Activated CD8-positive, alpha-beta memory T cell treated with anti-CD3 and anti-CD28 coated beads, Interleukin-2, amount 50 U/mL, for 1 hour (primary cell): Measurements from ENCODE around the gene DCAF4.

Experiments
- DNase-seq: peaks from one replicate; pipeline ENCODE4 v3.0.0-alpha.2; 2020; ENCODE audit errors: extremely low read depth

Gene DCAF4, protein sequence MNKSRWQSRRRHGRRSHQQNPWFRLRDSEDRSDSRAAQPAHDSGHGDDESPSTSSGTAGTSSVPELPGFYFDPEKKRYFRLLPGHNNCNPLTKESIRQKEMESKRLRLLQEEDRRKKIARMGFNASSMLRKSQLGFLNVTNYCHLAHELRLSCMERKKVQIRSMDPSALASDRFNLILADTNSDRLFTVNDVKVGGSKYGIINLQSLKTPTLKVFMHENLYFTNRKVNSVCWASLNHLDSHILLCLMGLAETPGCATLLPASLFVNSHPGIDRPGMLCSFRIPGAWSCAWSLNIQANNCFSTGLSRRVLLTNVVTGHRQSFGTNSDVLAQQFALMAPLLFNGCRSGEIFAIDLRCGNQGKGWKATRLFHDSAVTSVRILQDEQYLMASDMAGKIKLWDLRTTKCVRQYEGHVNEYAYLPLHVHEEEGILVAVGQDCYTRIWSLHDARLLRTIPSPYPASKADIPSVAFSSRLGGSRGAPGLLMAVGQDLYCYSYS

DNA sequence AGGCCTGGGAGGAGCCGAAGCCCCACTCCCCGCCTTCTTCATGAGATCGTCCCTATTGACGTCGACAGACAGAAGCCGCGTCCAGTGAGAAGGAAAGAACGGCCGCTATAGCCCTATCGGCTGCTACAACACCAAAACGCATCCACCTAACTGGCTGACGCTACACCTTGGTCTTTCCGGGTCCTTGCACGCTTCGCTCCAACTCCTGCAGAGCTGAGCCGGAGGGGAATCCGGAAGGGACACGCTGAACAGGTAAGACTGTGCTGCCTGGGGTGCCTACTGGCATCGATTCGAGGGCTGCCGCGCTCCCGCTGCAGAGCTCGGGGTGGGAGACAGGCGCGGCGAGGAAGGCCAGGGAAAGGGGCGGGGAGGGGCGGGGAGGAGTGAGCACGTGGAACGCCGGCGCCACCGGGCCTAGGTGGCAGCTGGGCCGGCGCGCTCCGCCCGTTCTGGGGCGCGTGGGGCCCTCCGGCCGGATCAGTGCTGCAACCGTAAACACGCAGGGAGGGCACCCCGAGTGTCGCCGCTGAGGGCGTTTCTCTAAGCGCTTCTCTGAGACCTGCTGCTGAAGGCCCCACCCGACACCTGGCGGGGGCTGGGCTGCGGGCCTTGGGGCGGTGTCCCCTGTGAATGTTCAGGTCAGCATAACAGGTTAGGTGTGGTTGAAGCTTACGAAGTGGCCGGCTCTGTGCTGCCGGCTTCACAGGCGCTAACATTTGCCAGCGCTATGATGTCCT is at the start of gene DCAF4:
Gene DCAF4, plus strand, starts transcription at position 173 of the 737 bp plus-strand sequence. CDS start 11,515 bp downstream, outside the sequence.
- peak; percentile 84 for DNase-seq

DNA sequence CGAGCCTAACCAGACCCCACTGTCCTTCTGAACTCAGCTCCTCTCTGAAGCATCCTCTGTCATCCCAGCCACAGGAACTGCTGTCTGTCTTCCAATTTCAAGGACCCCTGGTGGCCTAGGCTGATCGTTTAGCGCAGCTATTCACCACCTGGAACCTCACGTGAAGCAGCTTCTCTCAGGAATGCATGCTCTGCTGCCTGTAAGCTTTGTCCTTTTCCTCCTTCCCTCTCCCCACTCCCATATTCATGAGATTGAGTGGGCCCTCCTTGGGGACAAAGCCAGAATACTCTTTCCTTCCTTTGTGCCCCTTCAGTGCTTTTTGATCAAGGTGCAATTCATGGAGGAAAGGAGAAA is 49.6 kb upstream of the DCAF4 start:
- DNase-seq, result no peak

DNA sequence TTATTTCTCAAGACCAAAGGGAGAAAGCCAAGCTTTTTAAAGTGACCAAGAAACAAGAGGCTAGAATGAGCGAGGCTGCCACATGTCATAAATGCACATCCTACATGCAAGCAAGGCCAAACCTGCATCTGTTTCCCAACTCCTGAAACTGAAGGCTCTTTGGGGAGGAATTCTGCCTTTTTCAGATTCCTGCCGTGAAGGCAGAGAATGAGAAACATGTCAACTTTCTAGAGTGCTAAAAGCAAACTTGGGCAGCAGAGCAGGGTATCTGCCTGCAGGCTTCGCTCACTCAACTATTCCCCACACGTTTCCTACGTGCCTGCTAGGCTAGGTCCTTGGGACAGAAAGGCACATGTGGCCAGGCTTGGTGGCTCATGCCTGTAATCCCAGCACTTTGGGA is 47.5 kb upstream of the DCAF4 start:
- DNase-seq, result no peak

DNA sequence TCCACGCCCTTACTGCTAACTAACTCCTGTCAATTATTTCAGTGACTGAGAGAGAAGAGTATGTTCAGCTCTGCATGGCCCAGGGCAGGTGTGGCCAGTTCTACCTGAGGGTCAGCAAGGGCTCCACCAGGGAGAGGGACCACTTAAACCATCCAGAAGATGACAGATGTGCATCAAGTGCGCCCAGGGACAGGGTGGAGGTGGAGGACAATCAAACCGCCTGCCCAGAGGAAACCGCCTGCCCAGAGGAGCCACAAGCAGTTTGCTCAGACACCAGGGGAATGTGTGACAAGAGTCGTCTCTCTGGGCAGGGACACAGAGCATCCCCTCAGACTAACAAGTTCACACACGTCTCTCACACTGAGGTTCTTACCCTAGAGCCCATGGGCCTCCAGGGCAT is 46.8 kb upstream of the DCAF4 start:
- DNase-seq, result no peak

DNA sequence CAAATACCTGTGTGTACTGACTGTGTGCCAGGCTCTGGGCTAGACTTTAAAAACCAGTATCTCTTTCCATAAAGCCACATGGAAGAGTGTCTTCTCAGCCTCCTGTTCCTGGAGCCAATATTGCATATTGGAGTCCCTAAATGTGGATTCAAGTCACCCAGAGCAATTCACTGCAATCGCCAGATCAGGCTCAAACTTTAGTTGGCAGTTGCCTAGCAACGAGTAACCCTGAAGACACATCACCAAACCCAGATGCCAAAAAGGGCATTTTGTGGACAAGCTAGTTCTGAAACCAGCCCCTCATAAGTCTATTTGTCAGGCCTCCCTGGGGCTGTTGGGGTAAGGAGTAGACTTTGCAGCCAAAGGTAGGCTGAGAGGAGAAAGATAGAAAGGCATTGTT is 46.1 kb upstream of the DCAF4 start:
- DNase-seq, result no peak

DNA sequence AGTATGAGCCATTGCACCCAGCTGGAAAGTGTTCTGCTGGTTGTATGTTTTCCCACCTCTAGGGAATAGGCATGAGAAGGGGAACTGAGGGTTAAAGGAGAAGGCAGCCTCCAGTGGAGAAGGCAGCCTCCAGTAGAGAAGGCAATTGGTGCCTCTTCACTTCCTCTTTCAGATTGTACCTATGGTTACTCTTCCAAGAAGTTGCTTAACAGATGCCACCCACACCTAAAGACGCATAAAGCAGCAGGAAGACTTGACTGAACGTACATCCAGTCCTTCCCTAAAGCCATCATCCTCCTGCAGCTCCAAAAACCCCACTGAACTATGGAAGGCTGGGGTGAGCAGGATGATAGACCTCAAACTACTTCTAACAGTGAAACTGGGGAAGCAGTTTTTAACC is 45.4 kb upstream of the DCAF4 start:
- DNase-seq, result no peak

DNA sequence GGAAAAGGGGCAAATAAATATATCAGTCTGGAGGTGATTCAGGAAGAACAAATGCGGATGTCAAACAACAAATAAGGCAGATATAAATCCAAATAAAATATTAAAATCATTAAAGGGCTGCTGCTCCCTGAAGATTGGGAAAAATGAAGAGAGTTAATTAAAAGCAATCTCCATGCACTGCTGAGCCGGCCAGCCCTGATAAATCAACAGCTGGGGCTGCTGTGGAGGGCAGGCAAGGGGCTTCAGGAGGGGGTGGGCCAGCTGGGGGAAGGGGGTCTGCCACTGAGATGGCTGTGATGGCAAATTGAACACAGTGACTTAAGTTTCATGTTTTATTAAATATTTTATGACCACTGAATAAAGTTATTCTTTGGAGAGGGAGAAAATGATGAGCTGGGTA is 44.7 kb upstream of the DCAF4 start:
- no peak for DNase-seq

DNA sequence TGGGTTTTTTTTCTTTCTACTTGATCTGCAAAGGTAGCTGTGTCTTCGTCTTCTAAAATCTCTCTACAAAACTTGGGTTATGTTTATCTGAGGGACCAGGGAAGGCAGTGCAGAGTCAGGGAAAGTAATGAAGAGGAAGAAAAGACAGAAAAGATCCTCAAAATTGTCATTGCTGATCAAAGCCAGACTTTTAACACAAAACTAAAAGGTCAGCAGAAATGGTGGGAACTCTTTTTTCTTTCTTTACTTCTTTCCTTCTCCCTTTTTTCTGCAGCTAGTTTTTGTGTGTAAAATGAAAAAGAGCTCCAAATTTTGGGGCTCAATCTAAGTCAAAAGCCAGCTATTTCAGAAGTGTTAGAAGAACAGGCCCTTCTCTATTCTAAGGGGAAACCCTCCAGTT is 44.2 kb upstream of the DCAF4 start:
- DNase-seq, result no peak

DNA sequence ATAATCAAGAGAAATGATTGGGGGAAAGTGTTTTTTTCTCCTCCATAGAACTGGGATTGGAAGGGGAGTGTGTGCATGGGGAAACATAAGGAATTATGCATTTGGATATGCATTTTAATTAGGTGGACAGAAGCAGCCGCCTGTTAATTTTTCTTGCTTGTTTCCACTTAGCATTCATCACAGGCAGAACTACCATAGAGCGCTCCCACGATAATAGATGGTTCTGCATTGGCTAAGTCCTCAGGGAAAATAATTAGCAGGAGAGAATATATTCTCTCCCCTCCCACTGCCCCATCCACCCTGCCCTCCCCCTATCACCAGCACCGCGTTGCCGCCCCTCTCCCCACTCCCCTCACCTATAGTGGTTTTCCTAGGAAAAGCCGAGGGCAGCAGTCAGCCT is 43.8 kb upstream of the DCAF4 start:
- DNase-seq, result no peak

DNA sequence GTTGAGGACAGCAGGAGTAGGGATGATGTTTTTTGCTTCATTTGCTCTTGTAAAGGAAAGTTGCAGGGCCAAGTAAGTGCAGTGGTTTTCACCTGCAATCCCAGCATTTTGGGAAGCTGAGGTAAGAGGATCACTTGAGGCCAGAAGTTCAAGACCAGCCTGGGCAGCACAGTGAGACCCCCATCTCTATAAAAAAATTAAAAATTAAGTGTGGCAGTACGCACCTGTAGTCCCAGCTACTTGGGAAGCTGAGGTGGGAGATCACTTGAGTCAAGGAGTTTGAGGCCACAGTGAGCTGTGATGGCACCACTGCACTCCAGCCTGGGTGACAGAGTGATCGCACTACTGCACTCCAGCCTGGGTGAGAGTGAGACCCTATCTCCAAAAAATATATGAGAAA is 43.2 kb upstream of the DCAF4 start:
- no peak for DNase-seq

DNA sequence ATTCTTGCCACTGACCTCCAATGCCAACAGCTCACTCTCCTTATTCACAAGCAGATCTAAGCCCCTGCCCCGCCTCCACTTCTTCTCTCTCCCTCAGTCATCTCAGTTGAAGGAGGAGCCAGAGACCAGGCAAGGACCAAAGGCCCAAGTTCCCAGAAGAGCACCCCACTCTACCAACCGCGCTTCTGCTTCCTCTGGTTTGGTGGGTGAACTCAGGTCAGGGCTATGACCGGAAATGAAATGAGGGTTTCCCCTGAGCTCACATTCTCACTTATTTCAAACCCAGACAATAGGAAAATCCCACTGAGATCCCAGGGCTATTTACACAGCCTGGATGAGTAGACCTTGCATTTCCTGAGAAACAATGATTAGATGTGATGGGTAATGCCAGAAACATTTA is 42.3 kb upstream of the DCAF4 start:
- DNase-seq, result no peak

DNA sequence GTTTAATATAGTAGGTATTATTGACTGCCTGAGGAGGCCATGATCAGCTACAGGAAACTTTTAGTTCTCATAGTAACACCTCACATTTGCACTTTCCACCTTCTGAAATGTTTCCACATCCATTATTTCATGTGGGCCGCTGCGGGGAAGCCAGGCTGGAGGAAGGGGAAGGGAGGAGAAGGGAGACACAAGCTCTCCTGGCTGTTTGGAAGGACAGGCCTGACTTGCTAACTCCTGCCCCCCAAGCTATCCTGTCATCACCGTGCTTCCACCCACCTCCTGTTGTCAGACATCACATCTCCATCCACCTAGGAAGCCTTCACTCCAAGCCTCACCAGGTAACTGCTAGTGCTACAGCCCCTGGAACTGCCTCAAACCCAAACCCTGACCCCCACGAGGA is 41.9 kb upstream of the DCAF4 start:
- DNase-seq, result no peak

DNA sequence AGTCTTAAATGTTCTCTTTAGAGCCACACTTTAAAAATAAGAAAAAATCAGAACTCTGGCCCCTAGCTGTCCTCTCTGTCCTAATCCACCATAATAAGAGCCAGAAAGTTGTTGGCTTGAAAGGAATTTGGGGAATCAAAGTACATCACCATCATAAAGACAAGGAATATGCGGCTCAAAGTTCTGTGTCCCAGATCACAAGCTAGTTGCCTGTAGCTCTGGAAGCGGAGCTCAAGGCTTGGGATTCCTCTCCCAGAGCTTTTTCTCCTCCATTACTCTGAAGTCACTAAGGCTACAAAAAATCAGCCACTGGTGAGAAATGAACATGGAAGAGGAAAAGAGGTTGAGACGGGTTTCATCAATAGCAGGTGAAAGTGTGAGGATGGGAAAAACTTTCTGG is 38.8 kb upstream of the DCAF4 start:
- DNase-seq, result no peak

DNA sequence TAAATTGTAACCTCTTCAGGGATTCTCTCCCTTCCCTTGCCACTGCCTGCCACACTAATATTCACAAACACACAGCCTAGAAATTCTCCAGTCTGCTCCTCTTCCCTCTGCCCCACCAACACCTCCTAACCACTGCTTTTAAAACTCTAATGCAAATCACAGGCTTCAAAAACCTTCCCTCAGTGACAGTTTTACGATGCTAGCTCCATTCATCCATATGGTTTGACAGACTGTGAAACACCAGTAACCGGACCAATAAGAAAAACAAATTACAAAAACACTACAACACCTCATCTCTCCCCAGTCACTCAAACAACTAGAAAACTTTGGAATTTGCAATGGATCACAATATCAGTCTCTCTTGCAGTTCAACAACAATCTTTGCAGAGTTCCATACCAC is 38.1 kb upstream of the DCAF4 start:
- DNase-seq, result no peak

DNA sequence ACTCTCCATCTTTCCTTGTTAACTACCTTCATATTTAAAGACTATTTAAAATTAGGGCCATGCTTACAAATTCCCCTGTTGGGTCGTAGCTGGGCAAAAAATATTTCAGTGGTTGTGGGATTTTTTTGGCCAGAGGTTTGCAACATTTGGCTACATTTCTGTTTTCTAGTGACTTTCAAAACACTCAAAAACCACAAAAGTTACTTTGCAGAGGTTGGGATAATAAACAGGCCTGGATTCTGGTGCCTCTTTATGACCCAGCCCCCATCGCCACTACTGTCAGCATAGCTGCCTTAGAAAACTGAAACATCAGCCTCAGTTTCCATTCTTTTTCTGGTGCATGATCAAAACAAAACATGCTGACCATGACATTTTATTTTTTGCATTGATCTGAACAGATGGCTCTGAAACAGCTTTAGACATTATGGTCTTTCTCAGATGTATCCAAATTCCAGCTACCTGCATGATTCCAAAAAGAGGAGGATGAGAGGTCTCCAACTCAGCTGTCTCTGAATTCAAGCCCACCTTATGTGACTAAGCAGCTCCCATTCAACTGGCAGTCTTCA is 37.5 kb upstream of the DCAF4 start:
- DNase-seq, result no peak

DNA sequence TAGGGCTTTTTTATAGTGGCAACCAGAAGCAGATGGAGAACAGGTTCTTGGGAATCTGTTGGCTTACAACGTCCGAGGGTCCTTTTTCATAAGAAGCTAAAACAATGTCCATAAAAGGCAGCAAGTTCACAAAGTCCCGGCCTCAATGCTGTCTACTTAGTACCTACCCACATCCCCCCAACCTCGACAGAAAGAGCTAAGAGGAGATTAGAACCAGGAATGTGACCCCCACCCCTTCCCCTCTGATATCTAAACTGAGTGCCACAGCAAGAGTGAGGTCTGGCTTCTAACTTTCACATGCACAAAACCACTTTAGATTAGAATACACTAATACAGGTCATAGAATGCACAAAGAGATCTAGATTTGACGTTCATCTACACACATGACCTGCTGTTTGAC is 36.9 kb upstream of the DCAF4 start:
- no peak for DNase-seq

DNA sequence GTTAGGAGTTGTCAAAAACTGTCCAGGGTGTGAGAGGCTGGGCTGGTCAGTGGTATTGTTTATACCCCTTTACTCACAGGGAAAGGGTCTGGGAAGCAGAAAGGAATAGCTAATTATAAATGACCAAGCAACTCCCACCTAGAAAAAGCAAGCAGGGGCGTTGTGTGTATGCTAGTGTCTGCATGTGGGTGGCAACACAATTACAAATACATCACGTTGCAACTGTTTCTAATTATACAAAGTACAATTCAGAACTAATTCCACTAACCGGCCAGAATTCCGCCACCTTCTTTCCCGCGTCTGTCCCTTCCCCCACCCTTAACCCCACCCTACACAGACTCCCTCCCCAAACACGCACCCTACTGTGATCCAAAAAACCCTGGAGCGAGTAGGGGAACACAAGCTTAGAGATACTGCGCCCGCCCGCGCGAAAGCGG is 34.6 kb upstream of the DCAF4 start:
- DNase-seq, result no peak

DNA sequence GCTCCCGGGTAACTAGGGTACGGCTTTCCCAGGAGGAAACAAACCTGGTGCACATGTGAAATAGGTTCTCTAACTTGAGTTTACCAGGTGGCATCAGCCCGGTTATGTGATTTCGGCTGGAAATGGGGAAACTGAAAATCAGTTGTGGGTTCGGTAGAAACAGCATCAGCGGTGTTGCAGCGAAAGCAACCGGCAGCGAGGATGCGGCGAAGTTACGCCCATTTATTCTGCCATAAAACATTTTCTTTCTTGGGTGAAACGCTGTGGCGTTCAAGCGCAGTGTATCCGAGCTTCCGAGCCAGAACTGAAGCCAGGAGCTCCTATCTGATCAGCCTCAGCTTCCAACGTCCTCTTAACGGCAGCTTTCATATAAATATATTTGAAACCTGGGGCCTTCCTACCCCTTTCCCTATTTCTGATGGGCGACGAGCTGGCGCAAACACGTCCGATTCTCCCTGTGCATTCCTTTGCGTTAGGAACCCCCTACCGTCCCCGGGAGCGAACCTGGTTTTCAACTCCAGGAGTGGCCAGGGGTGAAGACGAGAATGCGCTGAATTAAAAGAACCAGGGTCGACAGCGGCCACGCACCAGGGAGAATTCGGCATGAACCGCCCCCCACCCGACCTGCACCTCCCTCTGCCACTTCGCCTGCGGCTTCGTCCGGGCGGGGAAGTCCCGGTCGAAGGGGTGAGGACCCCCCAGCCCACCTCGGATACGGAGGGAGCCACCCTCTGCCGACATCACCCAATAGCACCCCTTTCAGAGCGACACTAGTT is 34.0 kb upstream of the DCAF4 start:
- DNase-seq, result no peak

DNA sequence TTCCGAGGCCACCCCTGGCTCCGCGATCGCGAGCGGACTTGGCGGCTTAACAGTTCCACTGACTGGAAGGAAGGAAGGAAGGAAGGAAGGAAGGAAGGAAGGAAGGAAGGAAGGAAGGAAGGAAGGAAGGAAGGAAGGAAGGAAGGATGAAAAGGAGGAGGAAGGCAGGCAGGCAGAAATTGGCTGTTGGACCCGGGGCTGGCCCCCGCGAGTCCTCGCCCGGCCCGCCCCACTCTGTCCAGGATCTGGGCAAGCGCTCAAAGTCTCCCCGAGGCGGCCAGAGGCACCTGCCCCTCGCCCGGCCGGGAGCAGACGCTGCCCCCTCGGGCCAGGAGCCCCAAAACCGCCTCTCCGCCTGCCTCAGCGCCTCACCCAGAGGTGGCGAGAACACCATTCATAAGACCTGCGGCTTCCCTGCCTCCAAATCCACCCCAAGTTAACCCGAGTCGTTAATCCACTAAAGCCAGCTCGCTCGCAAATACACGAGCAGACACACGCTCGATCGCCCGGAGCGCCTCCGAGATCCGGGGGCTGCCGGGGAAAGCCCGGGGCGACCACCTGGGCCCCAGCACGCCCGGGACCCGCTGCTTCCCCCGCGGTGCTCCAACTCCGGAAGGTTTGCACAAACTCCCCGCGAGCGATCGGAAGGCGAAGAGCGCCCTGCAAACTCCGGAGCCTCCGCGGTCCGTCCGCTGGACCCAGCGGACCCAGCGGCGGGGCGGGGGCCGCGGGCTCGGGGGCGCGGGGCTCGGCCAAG is 33.2 kb upstream of the DCAF4 start:
- DNase-seq, result no peak

DNA sequence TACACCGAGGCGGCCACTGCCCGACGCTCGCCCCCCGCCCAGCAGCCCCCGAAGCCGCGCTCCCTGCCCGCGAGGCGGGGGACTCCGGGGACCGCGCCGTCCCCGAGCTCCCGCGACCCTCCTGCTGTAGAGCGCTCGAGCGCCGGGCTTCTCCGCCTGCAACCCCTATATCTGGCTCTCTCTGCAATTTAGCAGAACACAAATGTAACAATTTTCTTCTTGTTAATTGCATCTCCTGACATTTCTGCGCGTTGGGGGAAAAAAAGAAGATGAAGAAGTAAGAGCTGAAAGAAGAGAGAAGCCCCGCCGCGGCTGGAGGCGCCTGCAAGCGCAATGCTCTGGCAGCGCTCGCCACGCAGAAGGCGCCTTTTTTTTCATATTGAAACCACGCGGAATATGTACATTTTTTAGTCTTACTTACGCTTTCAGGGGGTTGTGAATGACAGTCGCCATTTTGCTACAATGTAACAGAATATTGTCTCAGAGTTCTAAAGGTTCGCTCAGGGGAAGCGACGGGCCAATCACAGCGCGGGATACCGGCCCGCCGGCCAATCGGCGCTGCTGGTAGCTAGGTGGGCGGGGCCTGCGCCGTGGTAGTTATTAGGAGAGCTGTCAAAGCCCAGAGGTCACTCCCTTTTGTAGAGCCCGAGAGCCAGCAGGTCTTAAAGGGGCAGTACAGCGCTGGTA is 32.5 kb upstream of the DCAF4 start, which contains the start of gene DPF3:
Gene DPF3, minus strand, starts transcription at position 466 of the 687 bp plus-strand sequence. Its CDS starts 13 bp downstream, at position 453.
- DNase-seq, result peak; percentile 75

DNA sequence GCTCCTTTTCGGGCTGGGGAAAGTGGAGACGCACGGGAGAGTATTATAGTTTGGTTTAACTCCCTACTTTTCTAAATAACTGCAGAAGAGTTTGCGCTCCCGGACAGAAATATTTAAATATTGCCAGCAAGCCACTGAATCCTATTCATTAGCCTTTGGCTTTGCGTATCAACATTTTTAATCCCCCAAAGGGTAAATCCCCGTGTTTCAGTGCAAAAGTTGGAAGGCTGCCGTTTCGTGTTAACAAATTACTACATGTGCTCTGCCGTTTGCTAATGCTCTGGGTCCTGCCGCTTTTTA is 32.0 kb upstream of the DCAF4 start:
- no peak for DNase-seq
